Activated CD8-positive, alpha-beta memory T cell treated with anti-CD3 and anti-CD28 coated beads for 4 hours (primary cell): ENCODE data around the gene GZMM.

Experiments used
- DNase-seq, 2 donors: peaks; one replicate each; pipeline ENCODE4 v3.0.0-alpha.2; 2020; ENCODE audit warnings: low read depth in 2 of 2

GZMM gene

GRCh38 chr19:535017-535835 is 8.6 kb upstream of the GZMM start:
- no peak for DNase-seq

GRCh38 chr19:536031-536880 is 7.6 kb upstream of the GZMM start:
- no peak for DNase-seq

GRCh38 chr19:536881-537404 is 6.9 kb upstream of the GZMM start:
- no peak for DNase-seq

- no peak for DNase-seq
These were observed 5.0 kb upstream of the GZMM start for GRCh38 chr19:538641-539428.

- no peak for DNase-seq
These were observed 4.3 kb upstream of the GZMM start for GRCh38 chr19:539429-540030.

GRCh38 chr19:540867-541637 is 2.8 kb upstream of the GZMM start:
- DNase-seq = no peak

- DNase-seq = no peak
These were observed 2.2 kb upstream of the GZMM start for GRCh38 chr19:541699-542098.

GRCh38 chr19:542173-542866 is 1.5 kb upstream of the GZMM start:
- DNase-seq = no peak

GRCh38 chr19:547117-547516 is 3.3 kb downstream of the GZMM start:
- no peak for DNase-seq

GRCh38 chr19:547836-548720 is 4.2 kb downstream of the GZMM start:
- DNase-seq = no peak

GRCh38 chr19:548886-549830 is 5.3 kb downstream of the GZMM start:
- DNase-seq = no peak

GRCh38 chr19:554817-555216 is 11.0 kb downstream of the GZMM start:
- DNase-seq = no peak

GRCh38 chr19:555474-555808 is 11.6 kb downstream of the GZMM start:
- DNase-seq = no peak

- no peak for DNase-seq
These were observed 12.9 kb downstream of the GZMM start for GRCh38 chr19:556611-557382.

GRCh38 chr19:558770-559439 is 15.1 kb downstream of the GZMM start:
- no peak for DNase-seq

- no peak for DNase-seq
These were observed 16.3 kb downstream of the GZMM start for GRCh38 chr19:560121-560520.

- no peak for DNase-seq
These were observed 22.6 kb downstream of the GZMM start for GRCh38 chr19:566403-566802.
